ENCODE measurements around the gene LEO1.

The LEO1 gene

GRCh38 chr15:51971375-51972133, at the start of gene LEO1:
Gene LEO1, minus strand, starts transcription at chr15:51971778. Its CDS starts 33 bp downstream, at chr15:51971745.
- POLR2A ChIA-PET = interaction anchor here (0.5 to 1.1 kb wide), 5 partner anchors 9 to 487 kb away, joined by 3 to 4 read pairs (median 3); no protein-coding TSS in a partner anchor

GRCh38 chr15:52021128-52021671, 49.6 kb upstream of the LEO1 start:
- CTCF ChIA-PET = interaction anchor here (1.7 kb wide), 1 partner anchor 117 kb away, joined by 10 read pairs; no protein-coding TSS in a partner anchor
- H3K4me3 ChIP-seq (ENCODE audit: low read depth, low read length) = peak overlapping the region; percentile 66
- DNase-seq (ENCODE audit: low read depth, low spot score) = peak; percentile 70
- POLR2A ChIA-PET = interaction anchor here (1.9 kb wide), 1 partner anchor 73 kb away, joined by 6 read pairs; no protein-coding TSS in a partner anchor
- no peak for TF ChIP-seq CTCF (IDR thresholded peaks at IDR 0.05; ENCODE audit: insufficient read depth, low read length, missing control alignments)

More at GRCh38 chr15:51971375-51972133, at the start of gene LEO1:
- CTCF ChIA-PET = interaction anchor here (1.0 to 2.9 kb wide), 14 partner anchors 8 to 322 kb away, joined by 3 to 18 read pairs (median 5); no protein-coding TSS in a partner anchor
- TF ChIP-seq CTCF (IDR thresholded peaks at IDR 0.05; ENCODE audit: insufficient read depth, low read length, missing control alignments) = peak; percentile 55
- H3K4me3 ChIP-seq (ENCODE audit: low read depth, low read length) = peak within 1 kb of the TSS; percentile 91
- peak; percentile 93 for DNase-seq (ENCODE audit: low read depth, low spot score)

- H3K4me3 ChIP-seq (ENCODE audit: low read depth, low read length) = peak overlapping the region; percentile 66
- no peak for DNase-seq (ENCODE audit: low read depth, low spot score)
- ChIA-PET CTCF (interaction anchor here (0.8 to 1.7 kb wide), 5 partner anchors 14 to 207 kb away, joined by 3 to 10 read pairs (median 4); partner anchors contain the start of gene LEO1), POLR2A (interaction anchor here (0.6 to 1.9 kb wide), 5 partner anchors 49 to 690 kb away, joined by 3 to 6 read pairs (median 3); partner anchors contain the start of gene LEO1)
- TF ChIP-seq CTCF (IDR thresholded peaks at IDR 0.05; ENCODE audit: insufficient read depth, low read length, missing control alignments) = no peak
Measured at GRCh38 chr15:52020221-52021085, 48.9 kb upstream of the LEO1 start.

- peak overlapping the region; percentile 66 for H3K4me3 ChIP-seq (ENCODE audit: low read depth, low read length)
- no peak for TF ChIP-seq CTCF (IDR thresholded peaks at IDR 0.05; ENCODE audit: insufficient read depth, low read length, missing control alignments)
- POLR2A ChIA-PET = interaction anchor here (0.6 to 1.9 kb wide), 4 partner anchors 48 to 691 kb away, joined by 3 to 6 read pairs (median 3); partner anchors contain the start of gene LEO1
- CTCF ChIA-PET = interaction anchor here (0.8 to 1.7 kb wide), 5 partner anchors 13 to 208 kb away, joined by 3 to 10 read pairs (median 4); partner anchors contain the start of gene LEO1
- no peak for DNase-seq (ENCODE audit: low read depth, low spot score)
Measured at GRCh38 chr15:52019394-52020220, 48.0 kb upstream of the LEO1 start.

- DNase-seq (ENCODE audit: low read depth, low spot score) = no peak
- ChIA-PET POLR2A (no interaction called here), CTCF (interaction anchor here (1.1 kb wide), 1 partner anchor 59 kb away, joined by 4 read pairs; no protein-coding TSS in a partner anchor)
- no peak for TF ChIP-seq CTCF (IDR thresholded peaks at IDR 0.05; ENCODE audit: insufficient read depth, low read length, missing control alignments)
- H3K4me3 ChIP-seq (ENCODE audit: low read depth, low read length) = peak within 1 kb of the TSS; percentile 66
Measured at GRCh38 chr15:52018693-52019393, 47.3 kb upstream of the LEO1 start, which contains the start of gene MAPK6. Gene MAPK6, plus strand, starts transcription at chr15:52019219. Its CDS starts 27,242 bp downstream, at chr15:52046461.
